HG03378 (cell line): ENCODE measurements around the gene SLC9A8.

ENCODE experiments used
- ATAC-seq: cut with Tn5 transposase; IDR thresholded peaks from one replicate; pipeline ENCODE4 v1.9.1; 2021; ENCODE audit warnings: mild to moderate bottlenecking, moderate library complexity; ENCODE audit not compliant: unreplicated experiment

Gene SLC9A8

GRCh38 chr20:49811825-49812506 is 662 bp upstream of the SLC9A8 start:
- ATAC-seq = peak; percentile 19

- no peak for ATAC-seq
These were observed 812 bp downstream of the SLC9A8 start for GRCh38 chr20:49813305-49813974.

- ATAC-seq = no peak
These were observed 1.5 kb downstream of the SLC9A8 start for GRCh38 chr20:49814057-49814694.

- no peak for ATAC-seq
These were observed 6.2 kb downstream of the SLC9A8 start for GRCh38 chr20:49818816-49819215.

- no peak for ATAC-seq
These were observed 7.1 kb downstream of the SLC9A8 start for GRCh38 chr20:49819702-49820101.

GRCh38 chr20:49821381-49821780 is 8.8 kb downstream of the SLC9A8 start:
- no peak for ATAC-seq

- ATAC-seq = no peak
These were observed 9.3 kb downstream of the SLC9A8 start for GRCh38 chr20:49821870-49822331.

- ATAC-seq = no peak
These were observed 10.7 kb downstream of the SLC9A8 start for GRCh38 chr20:49823152-49823847.

- no peak for ATAC-seq
These were observed 11.6 kb downstream of the SLC9A8 start for GRCh38 chr20:49824206-49824605.

- no peak for ATAC-seq
These were observed 12.9 kb downstream of the SLC9A8 start for GRCh38 chr20:49825521-49826033.

GRCh38 chr20:49831022-49831769 is 18.6 kb downstream of the SLC9A8 start:
- no peak for ATAC-seq

GRCh38 chr20:49831770-49832631 is 19.4 kb downstream of the SLC9A8 start:
- ATAC-seq = no peak

GRCh38 chr20:49832632-49833327 is 20.2 kb downstream of the SLC9A8 start:
- no peak for ATAC-seq

- ATAC-seq = no peak
These were observed 20.9 kb downstream of the SLC9A8 start for GRCh38 chr20:49833483-49833882.

GRCh38 chr20:49835031-49835430 is 22.4 kb downstream of the SLC9A8 start:
- ATAC-seq = no peak

GRCh38 chr20:49838546-49838945 is 25.9 kb downstream of the SLC9A8 start:
- ATAC-seq = no peak

- no peak for ATAC-seq
These were observed 30.5 kb downstream of the SLC9A8 start for GRCh38 chr20:49843139-49843538.

GRCh38 chr20:49843770-49844380 is 31.2 kb downstream of the SLC9A8 start:
- ATAC-seq = no peak

- ATAC-seq = no peak
These were observed 32.4 kb downstream of the SLC9A8 start for GRCh38 chr20:49845060-49845459.
